GM19452 (cell line): ENCODE data around the gene AQR.

Experiments
- ATAC-seq: cut with Tn5 transposase; IDR thresholded peaks from one replicate; pipeline ENCODE4 v1.9.1; 2021; ENCODE audit not compliant: unreplicated experiment

The AQR gene

GRCh38 chr15:34883633-34884032, 85.9 kb downstream of the AQR start:
- no peak for ATAC-seq

GRCh38 chr15:34883042-34883441, 86.5 kb downstream of the AQR start:
- ATAC-seq, result no peak

GRCh38 chr15:34879107-34879506, 90.4 kb downstream of the AQR start:
- no peak for ATAC-seq

- no peak for ATAC-seq
These were observed 92.9 kb downstream of the AQR start for GRCh38 chr15:34876640-34877039.

- no peak for ATAC-seq
These were observed 100.4 kb downstream of the AQR start for GRCh38 chr15:34869110-34869509.

- ATAC-seq, result no peak
These were observed 104.0 kb downstream of the AQR start for GRCh38 chr15:34865531-34865930.

GRCh38 chr15:34861214-34861613, 108.3 kb downstream of the AQR start:
- ATAC-seq, result no peak

- no peak for ATAC-seq
These were observed 113.6 kb downstream of the AQR start for GRCh38 chr15:34855893-34856292.

- ATAC-seq, result no peak
These were observed 114.1 kb downstream of the AQR start for GRCh38 chr15:34855413-34855812.

- no peak for ATAC-seq
These were observed 115.3 kb downstream of the AQR start for GRCh38 chr15:34854232-34854631.

- ATAC-seq, result no peak
These were observed 116.4 kb downstream of the AQR start for GRCh38 chr15:34853001-34853758.

- no peak for ATAC-seq
These were observed 117.8 kb downstream of the AQR start for GRCh38 chr15:34851751-34852150.

- ATAC-seq, result no peak
These were observed 118.5 kb downstream of the AQR start for GRCh38 chr15:34851007-34851406.

GRCh38 chr15:34850121-34850520, 119.4 kb downstream of the AQR start:
- no peak for ATAC-seq

GRCh38 chr15:34849364-34849959, 120.1 kb downstream of the AQR start:
- ATAC-seq, result no peak

- ATAC-seq, result no peak
These were observed 121.9 kb downstream of the AQR start for GRCh38 chr15:34847598-34847997.

- no peak for ATAC-seq
These were observed 128.2 kb downstream of the AQR start for GRCh38 chr15:34841262-34841725.

- ATAC-seq, result no peak
These were observed 131.3 kb downstream of the AQR start for GRCh38 chr15:34838282-34838681.

- no peak for ATAC-seq
These were observed 132.1 kb downstream of the AQR start for GRCh38 chr15:34837246-34838016.

- ATAC-seq, result no peak
These were observed 141.2 kb downstream of the AQR start for GRCh38 chr15:34828145-34828911.

GRCh38 chr15:34821831-34822230, 147.7 kb downstream of the AQR start:
- no peak for ATAC-seq
